Inferior parietal cortex (tissue), 1 donor: ENCODE data around the gene ACSS2.

Experiments
- DNase-seq: peaks from one replicate; pipeline ENCODE4 v3.0.0-alpha.2; 2016; ENCODE audit errors: extremely low spot score

The ACSS2 gene

GRCh38 chr20:34948030-34948429 is 71.6 kb downstream of the ACSS2 start:
- no peak for DNase-seq

- DNase-seq = no peak
These were observed 72.7 kb downstream of the ACSS2 start for GRCh38 chr20:34949120-34949519.

GRCh38 chr20:34951252-34951651 is 74.8 kb downstream of the ACSS2 start:
- no peak for DNase-seq

DNA sequence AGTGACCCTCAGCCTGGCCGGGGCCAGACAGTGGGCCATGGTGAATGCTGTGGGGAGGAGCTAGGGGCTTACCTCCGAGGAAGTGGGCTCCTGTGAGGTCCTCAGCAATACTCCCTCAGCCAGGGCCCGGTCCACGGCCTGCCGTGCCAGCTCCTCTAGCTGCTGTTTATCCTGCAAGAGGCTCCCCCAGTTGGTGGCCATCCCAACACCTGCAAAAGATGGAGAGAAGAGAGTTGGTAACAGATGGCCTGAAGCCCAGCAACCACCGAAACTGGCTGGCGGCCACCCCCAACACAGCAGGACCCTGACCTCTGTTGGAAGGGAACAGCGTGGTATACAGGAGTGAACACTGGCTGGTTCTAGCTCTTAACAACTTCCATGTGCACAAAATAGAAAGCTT is 75.2 kb downstream of the ACSS2 start:
- DNase-seq = no peak

- no peak for DNase-seq
These were observed 76.3 kb downstream of the ACSS2 start for GRCh38 chr20:34952671-34953070.

DNA sequence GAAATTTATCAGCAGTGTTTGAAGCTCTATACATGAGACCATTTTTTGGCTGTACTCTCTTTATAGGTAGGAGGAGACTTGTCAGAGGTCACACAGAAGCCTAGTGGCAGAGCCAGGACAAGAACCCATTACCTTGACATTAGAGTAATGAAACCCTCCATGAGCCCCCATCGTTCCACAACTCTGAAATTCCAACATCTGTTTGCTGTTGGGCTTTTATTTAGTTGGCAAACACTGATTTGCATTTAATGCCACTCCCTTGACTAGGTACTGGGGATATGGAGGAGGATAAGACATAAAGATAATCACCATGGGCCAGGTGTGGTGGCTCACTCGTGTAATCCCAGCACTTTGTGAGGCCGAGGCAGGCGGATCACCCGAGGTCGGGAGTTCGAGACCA is 77.5 kb downstream of the ACSS2 start:
- no peak for DNase-seq

GRCh38 chr20:34954904-34955230 is 78.5 kb downstream of the ACSS2 start:
- DNase-seq = no peak

DNA sequence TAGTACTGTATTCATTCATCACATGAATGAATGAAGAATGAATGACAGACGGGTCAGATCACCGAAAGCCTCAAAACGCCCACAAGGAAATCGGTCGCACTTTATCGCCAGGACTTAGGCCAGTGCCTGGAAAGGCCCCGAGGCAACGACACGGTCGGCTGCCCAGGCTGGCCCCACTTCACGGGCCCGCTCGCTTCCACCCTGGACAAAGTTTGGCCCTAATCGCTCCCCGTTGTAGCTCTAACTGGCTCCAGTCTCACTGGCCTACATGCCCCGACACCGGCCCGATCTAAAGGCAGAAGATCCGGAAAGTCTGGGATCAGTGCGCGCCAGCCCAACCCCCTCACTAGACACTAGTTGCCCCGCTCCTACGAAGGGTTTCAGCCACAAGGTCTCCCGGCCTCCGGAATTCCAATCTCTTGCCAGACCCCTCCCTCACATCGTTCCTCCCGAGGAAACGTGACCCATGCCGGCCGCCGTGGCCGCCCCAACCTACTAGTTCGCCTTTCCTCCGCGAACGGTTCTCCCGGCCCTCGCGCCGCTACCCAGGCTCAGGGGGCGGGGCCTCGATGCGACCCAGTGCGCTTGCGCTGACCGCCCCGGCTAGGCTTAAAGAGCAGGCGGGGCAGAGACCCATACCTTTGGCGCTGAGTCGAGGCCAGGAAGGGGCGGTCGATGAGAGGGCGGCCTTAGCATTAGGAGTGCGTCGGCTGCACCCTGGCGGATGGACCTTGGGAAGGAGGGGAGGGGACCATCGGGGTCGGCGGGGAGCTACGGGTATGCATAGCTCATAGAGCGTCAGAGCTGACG is 79.0 kb downstream of the ACSS2 start, which contains the start of the genes GSS and MYH7B:
Gene GSS (minus strand): TSS at position 576 of the 810 bp plus-strand sequence. CDS start 3,954 bp downstream, outside the sequence.
Gene MYH7B (plus strand): TSS at position 638 of the 810 bp plus-strand sequence. CDS start 22,138 bp downstream, outside the sequence.
- peak; percentile 97 for DNase-seq

DNA sequence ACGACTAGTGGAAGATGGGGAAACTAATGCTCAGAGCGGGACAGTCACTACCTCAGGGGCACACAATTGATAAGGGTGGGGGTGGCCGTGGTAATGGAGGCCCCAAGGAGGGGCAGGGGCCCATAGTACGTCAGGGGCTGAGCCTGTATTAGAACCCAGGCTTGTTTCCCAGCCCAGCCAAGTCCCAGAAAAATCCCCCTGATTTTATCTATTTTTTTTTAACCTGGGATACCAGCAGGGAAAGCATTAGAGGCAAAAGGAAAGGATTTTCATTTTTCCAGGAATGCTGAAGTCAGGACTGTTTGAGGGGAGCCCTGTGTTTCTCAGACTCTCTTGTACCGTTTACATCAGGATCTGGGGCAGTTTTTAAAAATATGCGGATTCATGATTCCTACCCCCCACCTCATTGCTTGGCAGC is 79.6 kb downstream of the ACSS2 start:
- DNase-seq = peak; percentile 11

DNA sequence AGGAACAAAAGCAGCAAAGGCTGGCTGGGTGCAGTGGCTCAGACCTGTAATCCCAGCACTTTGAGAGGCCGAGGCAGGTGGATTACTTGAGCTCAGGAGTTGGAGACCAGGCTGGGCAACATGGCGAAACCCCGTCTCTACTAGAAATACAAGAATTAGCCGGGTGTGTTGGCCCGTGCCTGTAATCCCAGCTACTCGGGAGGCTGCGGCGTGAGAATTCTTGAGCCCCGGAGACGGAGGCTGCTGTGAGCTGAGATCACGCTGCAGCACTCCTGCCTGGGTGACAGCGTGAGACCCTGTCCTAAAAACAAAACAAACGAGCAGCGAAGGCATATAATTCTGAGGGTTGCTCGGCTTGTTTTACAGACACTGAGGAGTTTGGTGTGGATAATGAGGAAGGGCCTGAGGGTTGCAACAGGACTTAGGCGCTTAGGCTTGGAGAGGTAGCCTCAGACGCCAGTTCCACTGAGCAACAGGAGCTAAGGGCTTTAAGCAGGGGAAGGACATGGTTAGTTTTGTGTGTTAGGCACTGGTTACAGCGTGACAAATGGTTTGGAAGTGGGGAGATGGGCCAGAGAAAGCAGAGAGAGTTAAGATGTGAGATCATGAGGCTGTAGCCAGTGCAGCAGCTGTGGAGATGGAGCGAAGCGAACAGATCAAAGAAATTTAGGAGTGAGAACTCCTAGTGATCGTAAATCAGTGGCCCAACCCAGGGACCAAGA is 80.5 kb downstream of the ACSS2 start:
- no peak for DNase-seq

GRCh38 chr20:34964486-34964885 is 88.1 kb downstream of the ACSS2 start:
- DNase-seq = no peak

GRCh38 chr20:34965051-34965450 is 88.6 kb downstream of the ACSS2 start:
- no peak for DNase-seq

DNA sequence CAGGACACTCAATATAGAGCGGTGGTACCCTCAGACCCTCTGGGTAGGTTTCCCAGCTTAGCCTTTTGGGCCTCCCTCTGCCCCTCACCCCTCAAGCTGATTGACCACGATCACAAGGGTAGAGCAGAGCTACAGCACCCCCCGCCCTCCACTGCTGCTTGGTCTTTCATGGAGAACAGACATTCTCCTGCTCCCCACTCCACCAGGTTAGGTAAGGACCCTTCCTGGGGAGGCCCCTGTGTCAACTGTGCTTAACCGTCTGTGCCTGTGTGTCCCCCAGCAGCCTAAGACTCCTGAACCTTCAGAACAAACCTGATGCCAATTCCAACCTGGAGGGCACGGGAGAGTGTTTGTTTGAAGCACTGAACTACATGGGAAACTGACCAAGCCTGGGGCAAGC is 91.0 kb downstream of the ACSS2 start:
- DNase-seq = no peak

DNA sequence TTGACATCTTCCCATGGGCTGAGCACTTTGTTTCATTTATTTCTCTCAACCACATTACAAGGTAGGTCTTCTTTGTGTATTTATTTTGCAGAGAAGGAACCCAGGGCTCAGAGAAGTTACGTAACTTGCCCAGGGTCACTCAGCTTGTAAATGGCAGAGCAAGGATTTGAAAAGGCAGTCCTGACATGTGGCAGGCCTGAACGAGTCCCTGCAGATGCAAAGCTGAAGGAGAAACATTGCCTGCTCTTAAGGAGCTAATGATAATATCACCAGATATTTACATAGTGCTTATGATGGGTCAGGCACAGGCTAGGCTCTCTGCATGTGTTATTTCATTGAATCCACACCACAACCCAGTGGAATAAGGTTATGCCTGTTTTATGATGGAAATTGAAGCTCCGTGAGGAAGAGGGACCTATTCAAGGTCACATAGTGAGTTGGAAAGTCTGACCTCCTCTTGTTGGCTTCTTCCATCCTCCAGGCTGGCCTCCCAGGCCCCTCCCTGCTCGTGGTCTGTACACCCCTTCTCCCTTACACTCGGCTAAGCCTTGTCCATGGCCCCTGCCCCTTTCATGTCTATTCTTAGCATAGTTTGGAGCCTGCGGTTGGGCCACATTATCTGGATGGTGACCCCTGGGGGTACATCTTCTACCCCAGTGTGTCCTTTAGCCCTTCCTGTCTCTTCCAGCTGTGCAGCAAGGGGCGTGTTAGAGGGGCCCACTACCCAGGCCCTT is 91.8 kb downstream of the ACSS2 start:
- DNase-seq = no peak

- DNase-seq = peak; percentile 55
These were observed 93.9 kb downstream of the ACSS2 start for GRCh38 chr20:34970193-34970840.

DNA sequence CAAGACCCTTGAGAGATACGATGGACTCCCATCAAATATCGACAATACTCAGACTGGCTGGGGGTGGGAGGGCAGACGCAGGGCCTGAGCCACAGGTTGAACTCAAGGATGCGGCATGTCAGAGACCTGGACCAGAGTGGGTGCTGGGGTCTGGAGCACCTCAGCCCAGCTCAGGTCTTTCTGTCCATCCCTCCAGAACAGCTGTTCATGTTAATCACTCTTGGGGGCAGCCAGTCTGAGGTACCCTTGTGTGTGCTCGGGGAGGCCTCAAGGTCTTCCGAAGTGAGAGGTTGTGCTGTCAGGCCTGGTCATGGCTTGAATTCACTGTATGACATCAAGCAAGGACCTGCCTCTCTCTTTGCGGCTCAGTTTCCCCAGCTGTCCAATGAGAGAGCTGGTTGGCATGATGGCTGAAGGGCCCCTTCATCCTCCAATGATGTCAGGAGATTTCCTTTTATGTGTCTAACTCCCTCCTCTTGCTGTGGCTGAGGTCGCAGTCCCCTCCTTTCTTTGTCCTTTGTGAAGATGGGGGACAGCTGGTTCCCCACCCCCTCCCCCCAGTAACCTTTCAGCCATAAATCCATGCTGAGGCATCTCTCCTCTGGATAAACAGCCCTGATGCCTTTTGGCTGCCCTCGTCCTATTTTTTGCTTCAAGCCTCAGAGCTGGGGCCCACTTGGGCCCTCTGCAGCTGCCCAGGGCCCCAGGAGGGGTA is 94.6 kb downstream of the ACSS2 start:
- no peak for DNase-seq

- no peak for DNase-seq
These were observed 95.3 kb downstream of the ACSS2 start for GRCh38 chr20:34971561-34972235.

GRCh38 chr20:34974246-34974645 is 97.8 kb downstream of the ACSS2 start:
- DNase-seq = no peak

GRCh38 chr20:34976286-34976685 is 99.9 kb downstream of the ACSS2 start:
- no peak for DNase-seq
